ENCODE data around the gene EFCAB13. TPM values are rescaled to one million over a fixed set of nuclear protein-coding genes. Genes with fewer than 3 reads are reported as not detected.

Gene EFCAB13
- total RNA-seq, 6 donors from 2014 or later: 3.2 to 21.0 (median 8.1) TPM

- ATAC-seq (ENCODE audit: low FRiP score in 2 of 2): no peak
- 89 to 93% methylated on average over 4 of the region's 4 CpGs for WGBS, 2 donors
- Histone ChIP-seq H3K27ac (no peak overlapping the region), H3K4me1 (no peaks in the 10 kb centered on the region), H3K27me3 (no peaks in the 10 kb centered on the region), H3K36me3 (no peaks in the 10 kb centered on the region), H3K4me3 (no peak overlapping the region), H3K9me3 (no peaks in the 10 kb centered on the region)
- TF ChIP-seq POLR2AphosphoS5 (IDR thresholded peaks at IDR 0.05) (no peak), POLR2A (IDR thresholded peaks at IDR 0.05) (no peak), CTCF (IDR thresholded peaks at IDR 0.05) (no peak), EP300 (IDR thresholded peaks at IDR 0.05) (no peak)
- DNase-seq: no peak
These were observed 36.7 kb upstream of the EFCAB13 start for GRCh38 chr17:47287068-47287467.

- no peaks in the 10 kb centered on the region for H3K27me3 ChIP-seq
- no peak for ATAC-seq (ENCODE audit: low FRiP score in 2 of 2)
These were observed 36.1 kb upstream of the EFCAB13 start for GRCh38 chr17:47287639-47288038.

GRCh38 chr17:47288531-47289116, 35.1 kb upstream of the EFCAB13 start:
- Histone ChIP-seq H3K27ac (no peak overlapping the region), H3K27me3 (no peaks in the 10 kb centered on the region), H3K36me3 (no peaks in the 10 kb centered on the region), H3K9me3 (no peaks in the 10 kb centered on the region), H3K4me1 (no peaks in the 10 kb centered on the region), H3K4me3 (no peak overlapping the region)
- TF ChIP-seq CTCF (IDR thresholded peaks at IDR 0.05): no peak
- no peak for TF ChIP-seq EP300 (IDR thresholded peaks at IDR 0.05)
- TF ChIP-seq POLR2AphosphoS5 (IDR thresholded peaks at IDR 0.05): no peak
- 86 to 89% methylated on average over 6 of the region's 6 CpGs for WGBS, 2 donors
- ATAC-seq (ENCODE audit: low FRiP score in 2 of 2) (no peak), DNase-seq (no peak)

More at GRCh38 chr17:47287639-47288038, 36.1 kb upstream of the EFCAB13 start:
- no peak overlapping the region for H3K4me3 ChIP-seq
- H3K27ac ChIP-seq: no peak overlapping the region
- no peaks in the 10 kb centered on the region for H3K36me3 ChIP-seq
- DNase-seq: no peak
- no peaks in the 10 kb centered on the region for H3K4me1 ChIP-seq
- no peaks in the 10 kb centered on the region for H3K9me3 ChIP-seq
- TF ChIP-seq CTCF (IDR thresholded peaks at IDR 0.05) (no peak), POLR2A (IDR thresholded peaks at IDR 0.05) (no peak), EP300 (IDR thresholded peaks at IDR 0.05) (no peak), POLR2AphosphoS5 (IDR thresholded peaks at IDR 0.05) (no peak)
- WGBS, 2 donors: 78 to 81% methylated on average over 2 of the region's 2 CpGs

GRCh38 chr17:47289302-47289701, 34.5 kb upstream of the EFCAB13 start:
- TF ChIP-seq EP300 (IDR thresholded peaks at IDR 0.05) (no peak), CTCF (IDR thresholded peaks at IDR 0.05) (no peak), POLR2AphosphoS5 (IDR thresholded peaks at IDR 0.05) (no peak), POLR2A (IDR thresholded peaks at IDR 0.05) (no peak)
- no peak for DNase-seq
- no peak for ATAC-seq (ENCODE audit: low FRiP score in 2 of 2)
- Histone ChIP-seq H3K27me3 (no peaks in the 10 kb centered on the region), H3K27ac (no peak overlapping the region), H3K4me3 (no peak overlapping the region), H3K9me3 (no peaks in the 10 kb centered on the region), H3K4me1 (no peaks in the 10 kb centered on the region), H3K36me3 (no peaks in the 10 kb centered on the region)
- 94 to 100% methylated on average over 1 of the region's 1 CpG for WGBS, 2 donors

- no peaks in the 10 kb centered on the region for H3K36me3 ChIP-seq
- ATAC-seq (ENCODE audit: low FRiP score in 2 of 2): no peak
- no peaks in the 10 kb centered on the region for H3K9me3 ChIP-seq
- DNase-seq: no peak
- no peaks in the 10 kb centered on the region for H3K27me3 ChIP-seq
- no peaks in the 10 kb centered on the region for H3K4me1 ChIP-seq
- TF ChIP-seq POLR2A (IDR thresholded peaks at IDR 0.05) (no peak), EP300 (IDR thresholded peaks at IDR 0.05) (no peak), CTCF (IDR thresholded peaks at IDR 0.05) (no peak), POLR2AphosphoS5 (IDR thresholded peaks at IDR 0.05) (no peak)
- no peak overlapping the region for H3K27ac ChIP-seq
- 76 to 82% methylated on average over 5 of the region's 5 CpGs for WGBS, 2 donors
- no peak overlapping the region for H3K4me3 ChIP-seq
These were observed 32.9 kb upstream of the EFCAB13 start for GRCh38 chr17:47290870-47291241.

Measured in upper lobe of left lung (tissue), 6 donors.